RKO (cell line): ENCODE results near the gene ANKIB1.
A peak's percentile ranks its signal among the peaks of the same experiment; 100 is the strongest.
"Not testable (repeated sequence)": the region's sequence is repeated elsewhere in the genome, so short reads cannot be mapped to it uniquely, and the experiment has no call there.

ENCODE experiments used
- DNase-seq: peaks from one replicate; pipeline ENCODE4 v3.0.0-alpha.2; 2016; ENCODE audit warnings: low spot score

The ANKIB1 gene

DNA sequence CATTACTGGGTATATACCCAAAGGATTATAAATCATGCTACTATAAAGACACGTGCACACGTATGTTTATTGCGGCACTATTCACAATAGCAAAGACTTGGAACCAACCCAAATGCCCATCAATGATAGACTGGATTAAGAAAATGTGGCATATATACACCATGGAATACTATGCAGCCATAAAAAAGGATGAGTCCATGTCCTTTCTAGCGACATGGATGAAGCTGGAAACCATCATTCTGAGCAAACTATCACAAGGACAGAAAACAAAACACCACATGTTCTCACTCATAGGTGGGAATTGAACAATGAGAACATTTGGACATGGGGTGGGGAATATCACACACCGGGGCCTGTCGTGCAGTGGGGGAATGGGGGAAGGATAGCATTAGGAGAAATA, 164.4 kb downstream of the ANKIB1 start:
- not testable (repeated sequence) for DNase-seq

DNA sequence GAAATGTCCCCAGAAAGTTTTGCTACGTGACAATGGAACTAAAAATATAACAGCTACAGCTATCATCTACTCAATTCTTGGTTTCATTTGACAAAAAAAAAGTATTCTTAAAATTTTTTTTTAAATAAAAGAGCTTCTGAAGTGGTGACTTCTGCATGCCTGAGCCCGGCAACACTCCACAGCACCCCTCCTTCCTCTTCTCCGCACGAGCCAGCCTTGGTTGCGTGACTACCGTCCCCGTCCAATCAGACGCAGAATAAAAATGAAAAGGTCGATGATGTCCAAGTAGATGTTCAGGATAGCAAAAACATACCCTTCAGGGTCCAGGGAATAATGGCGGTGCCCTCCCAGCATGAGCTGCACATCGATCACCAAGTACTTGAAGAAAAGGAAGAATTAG, 167.0 kb downstream of the ANKIB1 start:
- no peak for DNase-seq

DNA sequence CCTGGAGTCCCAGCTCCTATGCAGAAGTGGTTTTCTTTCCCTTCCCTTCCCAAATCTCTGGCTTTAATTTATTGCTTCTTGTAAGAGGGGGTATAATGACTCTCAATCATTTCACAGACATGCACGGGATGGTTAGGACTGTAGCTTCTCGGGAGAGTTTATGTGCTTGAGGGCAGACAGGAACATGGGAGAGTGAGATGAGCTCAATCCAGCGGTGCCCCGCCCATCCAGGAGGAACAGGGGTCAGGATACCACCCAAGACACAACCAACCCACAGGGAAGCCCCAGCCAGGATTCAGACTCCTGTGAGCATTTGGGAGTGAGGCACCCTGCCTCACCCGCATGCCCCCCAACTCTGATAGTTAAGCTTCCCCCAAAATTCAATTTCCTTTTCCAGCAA, 167.8 kb downstream of the ANKIB1 start:
- DNase-seq = no peak

DNA sequence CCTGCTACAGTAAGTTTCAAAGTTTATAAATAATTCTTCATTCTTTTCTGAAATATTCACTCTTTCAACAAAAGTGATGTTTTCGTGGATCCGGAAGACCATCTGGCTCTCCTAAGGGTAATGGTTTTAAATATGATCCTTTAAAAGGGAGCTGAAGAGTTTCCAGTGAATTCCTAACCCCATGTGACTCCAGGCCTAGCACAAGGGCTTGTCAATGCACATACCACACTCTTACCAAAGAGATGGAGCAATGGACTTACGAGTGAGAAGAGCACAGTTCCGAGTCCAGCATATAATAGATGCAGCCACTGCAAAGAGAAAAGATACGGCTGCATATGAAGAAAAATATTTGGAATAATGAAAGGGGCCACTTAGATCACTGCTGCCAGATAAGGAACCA, 169.5 kb downstream of the ANKIB1 start:
- DNase-seq = no peak

DNA sequence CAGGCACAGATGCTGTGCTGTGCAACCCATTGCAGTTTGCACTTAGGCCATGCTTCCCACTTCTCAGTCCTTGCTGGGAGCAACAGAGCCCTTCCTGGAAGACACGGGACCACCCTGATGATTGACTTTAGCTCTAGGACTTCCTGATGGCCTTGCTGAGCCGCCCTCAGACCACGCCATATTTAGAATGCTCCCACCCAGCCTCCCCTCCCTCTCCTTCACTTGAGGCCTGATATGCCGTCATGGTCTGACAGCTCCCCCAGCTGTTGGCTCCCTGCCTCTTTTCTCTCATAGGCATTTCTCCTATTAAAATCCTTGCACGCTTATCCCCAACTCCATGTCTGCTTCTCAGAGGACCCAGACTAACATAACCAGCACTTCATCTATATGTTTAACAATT, 172.1 kb downstream of the ANKIB1 start:
- no peak for DNase-seq

DNA sequence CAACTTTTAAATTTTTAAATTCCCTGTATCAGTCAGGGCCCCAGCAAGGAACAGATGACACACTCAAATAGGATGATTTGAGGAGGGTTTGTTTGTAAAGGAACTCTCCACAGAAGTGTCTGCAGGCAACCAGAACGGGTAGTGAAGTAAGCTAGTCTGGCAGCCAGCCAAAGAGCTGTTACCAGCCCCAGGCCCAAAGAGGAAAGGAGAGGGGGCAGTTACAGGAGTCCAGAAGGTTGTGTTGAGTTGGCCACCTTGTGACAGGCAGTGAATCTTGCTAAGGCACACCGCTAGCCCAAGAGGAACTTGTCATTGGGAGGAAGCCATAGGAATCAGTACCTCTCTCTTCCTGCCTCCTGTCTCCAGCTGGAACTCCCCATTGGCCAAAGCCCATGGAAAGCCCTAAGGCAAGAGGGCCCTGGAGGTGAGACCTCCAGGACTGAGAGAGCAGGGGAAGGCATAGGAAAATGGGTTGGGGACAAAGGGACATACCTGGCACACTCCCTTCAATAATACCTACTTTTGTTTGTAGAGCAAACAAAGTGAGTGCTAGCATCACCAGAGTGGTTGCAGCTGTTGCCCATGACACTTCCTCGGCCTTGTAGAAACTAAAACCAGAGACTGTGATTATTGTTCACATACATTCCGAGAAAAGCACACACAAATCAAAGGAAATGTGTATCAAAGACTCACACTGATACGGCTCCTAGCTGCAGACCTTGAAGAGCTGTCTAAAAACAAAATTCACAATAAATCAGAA, 176.1 kb downstream of the ANKIB1 start:
- DNase-seq = no peak

DNA sequence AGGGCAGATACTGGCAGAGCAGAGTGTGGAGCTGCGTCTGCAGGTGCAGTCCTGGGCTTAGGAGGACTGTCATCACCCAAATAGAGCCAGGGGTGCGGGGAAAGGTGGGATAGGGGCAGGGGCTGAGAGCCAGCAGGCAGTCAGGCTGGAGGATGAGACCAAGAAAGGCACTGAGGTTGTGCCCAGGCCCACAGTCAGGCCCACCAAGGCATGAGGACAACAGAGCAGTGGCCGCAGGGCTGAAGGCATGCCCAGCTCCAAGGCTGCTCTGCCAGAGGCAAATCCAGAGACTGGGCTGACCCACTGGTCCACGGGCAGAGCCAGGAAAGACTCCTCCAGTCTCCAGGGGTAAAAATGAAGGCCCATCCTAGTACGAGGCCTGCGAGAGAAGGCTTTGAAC, 177.2 kb downstream of the ANKIB1 start:
- no peak for DNase-seq

DNA sequence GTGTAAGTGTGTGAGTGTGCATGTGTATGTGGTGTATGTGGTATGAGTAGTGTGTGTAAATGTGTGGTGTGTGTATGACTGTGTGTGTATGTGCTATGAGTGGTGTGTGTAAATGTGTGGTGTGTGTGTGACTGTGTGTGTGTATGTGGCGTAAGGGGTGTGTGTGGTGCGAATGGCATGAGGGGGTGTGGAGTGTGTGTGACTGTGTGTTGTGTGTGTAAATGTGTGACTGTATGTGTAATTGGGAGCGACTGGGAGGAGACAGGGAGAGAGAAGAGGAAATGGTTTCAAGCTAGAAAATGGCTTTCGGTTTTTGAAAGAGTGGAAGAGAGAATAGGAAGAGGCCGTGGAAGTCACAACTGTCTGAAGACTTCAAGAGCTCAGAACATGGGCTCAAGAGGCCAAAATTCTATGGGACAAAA, 177.9 kb downstream of the ANKIB1 start:
- no peak for DNase-seq

DNA sequence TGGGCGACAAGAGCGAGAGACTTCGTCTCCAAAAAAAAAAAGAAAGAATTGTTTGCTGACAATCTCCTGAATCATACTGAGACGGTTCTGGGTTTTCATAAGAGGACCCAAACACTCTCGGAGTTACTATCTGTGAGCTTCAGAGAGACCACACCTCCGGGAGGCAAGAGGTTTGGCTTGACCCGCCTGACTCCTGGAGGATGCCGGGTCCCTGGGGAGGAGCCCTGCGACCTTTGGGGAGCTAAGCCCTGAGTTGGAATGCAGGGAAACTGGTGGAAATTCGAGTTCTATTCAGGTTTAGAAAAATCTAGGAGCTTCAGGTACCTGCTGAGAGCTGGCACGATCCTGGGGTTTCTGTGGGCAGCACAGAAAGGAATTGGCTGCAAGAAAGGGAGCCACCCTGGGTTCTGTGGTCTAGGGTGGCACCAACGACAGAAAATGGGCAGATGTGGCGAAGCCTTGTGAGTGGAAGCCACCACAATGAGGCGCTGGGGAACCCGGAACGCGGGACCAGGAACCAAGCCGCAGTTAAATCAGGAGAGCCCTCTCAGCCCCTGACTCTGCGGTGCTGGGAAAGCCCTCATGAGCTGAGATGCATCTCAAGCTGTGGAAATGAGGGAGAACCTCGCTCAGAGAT, 179.7 kb downstream of the ANKIB1 start:
- no peak for DNase-seq

DNA sequence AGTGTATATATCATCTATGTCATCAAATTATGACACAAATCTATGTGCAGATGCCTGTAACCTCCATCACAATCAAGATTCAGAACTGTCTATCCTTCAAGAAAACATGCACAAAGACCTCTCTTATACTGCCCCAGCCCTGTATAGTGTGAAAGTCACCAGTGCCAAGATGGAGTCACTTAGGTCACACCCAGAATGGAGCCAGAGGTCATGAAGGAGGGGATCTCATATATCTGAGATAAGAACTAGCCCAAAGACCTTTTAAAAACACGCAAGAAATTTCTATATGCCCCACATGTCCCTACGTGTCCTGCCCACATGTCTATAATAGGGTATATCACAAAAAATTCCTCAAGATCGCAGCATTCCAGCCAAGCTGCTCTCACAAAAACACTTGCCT, 181.4 kb downstream of the ANKIB1 start:
- no peak for DNase-seq

DNA sequence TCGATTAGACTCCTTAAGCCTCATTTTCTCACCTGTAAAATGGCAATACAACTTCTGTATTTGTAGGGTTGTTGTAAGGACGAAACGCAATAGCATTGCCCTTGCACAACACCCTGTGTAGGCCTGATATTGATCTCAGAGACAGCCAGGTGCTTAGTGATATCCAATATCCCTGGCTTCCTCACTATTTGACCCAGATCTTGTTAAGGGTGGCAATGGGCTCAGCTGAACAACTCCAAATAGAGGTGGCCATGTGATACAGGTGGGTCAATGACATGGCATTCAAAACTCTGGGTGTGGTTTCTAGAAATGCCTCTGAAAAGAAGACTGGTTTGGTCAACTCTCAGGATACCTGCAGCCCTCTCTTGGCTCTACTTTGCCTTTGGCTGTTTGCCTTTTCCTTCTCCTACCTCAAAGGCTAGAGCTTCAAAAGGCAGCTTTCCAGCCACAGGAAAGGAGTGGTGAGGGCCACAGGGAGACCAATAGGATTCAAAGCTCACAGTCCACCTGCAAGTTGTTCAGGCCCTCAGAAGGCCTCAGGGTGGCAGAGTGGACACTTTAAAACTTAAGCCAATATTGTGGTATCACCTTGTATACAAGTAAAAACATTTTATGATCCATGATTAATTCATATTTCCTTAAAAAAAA, 186.6 kb downstream of the ANKIB1 start:
- DNase-seq = no peak

DNA sequence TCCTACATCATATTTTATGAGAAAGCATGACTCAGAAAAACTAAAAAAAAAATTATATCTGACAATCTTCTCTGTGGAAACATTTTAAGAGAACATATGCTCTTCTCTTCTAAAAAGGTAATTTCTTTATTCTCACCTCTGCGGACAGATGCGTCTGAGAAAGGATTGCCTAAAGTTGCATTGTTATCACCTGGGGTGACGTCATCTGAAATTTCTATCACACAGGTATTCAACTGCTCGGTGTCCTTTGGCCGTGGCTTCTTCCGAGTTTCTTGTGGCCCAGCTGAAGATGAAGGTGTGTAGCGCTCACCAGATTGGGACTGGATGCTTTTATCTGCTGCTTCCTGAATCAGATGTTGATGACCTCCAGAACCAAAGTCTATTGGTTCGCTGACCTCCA, 187.2 kb downstream of the ANKIB1 start:
- no peak for DNase-seq

DNA sequence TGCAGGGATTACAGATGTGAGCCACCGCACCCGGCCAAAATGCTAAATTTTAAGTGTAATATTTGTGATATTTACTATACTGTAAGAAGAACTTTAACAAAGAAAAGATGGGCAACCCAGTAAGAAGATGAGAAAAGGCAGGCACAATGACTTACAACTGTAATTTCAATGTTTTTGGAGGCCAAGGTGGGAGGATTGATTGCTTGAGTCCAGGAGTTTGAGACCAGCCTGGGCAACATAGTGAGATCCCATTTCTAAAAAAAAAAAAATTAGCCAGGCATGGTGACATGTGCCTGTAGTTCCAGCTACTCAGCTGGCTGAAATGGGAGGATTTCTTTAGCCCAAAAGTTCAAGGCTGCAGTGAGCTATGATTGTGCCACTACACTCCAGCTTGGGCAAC, 189.8 kb downstream of the ANKIB1 start:
- no peak for DNase-seq

DNA sequence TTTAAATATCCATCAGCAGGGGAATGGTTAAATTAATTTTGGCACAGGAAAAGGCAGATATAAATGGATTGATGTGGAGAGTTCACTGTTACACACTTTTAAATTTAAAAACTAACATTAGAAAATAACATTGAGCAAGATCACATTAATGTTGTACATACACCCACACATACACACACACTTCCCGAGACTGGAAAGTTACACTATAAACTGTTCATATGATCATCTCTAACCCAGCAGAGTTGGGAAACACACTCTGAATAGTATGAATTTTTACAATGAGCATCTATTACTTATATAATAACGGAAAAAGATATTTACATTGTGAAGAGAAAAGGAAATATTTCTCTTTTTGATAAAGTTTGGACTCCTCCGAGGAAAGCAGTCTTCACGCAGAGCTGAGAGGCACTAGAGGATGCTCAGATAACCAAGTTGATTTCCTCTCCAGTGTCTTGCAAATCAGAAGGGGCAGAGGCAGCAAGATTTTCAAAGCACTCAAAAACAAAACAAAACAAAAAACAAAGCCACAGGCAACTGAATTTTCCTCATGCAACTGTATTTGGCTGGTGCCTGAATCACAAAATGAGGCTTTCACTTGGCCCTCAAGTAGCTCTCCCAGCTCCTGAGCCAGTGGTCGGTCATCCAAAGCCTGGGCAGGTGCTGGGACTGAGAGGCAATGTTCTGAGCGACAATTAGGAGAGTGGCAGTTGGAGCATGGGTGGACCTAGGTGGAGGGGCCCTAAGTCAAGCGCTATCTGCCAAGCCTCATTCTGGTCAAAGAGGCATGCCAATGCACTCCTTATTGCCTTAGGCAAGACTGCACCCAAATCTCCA, 191.1 kb downstream of the ANKIB1 start:
- no peak for DNase-seq

DNA sequence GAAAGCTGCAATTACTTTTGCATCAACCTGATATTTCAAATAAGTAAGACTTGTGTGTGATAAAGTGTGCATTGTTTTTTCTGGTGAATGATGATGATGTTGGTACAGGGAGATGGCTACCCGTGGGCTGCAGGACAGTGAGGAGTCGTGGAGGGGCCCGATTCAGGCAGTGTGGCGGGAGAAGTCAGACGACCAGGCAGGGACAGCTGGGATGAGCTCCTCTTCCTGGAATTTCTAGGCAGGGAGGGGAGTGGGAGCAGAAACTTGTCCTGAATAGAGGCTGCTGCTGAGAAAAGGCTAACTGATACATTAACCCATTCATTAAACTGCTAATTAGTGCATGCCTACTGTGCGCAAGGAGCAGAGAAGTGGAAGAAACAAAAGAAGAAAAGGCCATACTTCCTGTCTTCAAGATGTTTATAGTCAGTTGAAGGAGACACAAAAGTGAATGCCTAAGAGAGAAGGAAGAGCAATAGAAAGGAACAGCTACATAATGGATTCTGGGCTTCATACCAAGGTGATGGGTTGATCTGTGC, 192.2 kb downstream of the ANKIB1 start:
- no peak for DNase-seq

DNA sequence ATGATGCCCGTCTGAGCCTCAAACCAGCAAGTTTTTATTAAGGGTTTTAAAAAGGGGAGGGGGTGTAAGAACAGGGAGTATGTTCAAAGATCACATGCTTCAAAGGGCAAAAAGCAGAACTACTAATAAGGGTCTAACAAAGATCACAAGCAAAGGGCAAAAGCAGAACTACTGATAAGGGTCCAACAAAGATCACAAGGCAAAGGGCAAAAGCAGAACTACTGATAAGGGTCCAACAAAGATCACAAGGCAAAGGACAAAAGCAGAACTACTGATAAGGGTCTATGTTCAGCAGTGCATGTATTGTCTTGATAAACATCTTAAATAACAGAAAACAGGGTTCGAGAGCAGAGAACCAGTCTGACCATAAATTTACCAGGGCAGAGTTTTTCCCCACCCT, 196.9 kb downstream of the ANKIB1 start:
- DNase-seq = not testable (repeated sequence)

DNA sequence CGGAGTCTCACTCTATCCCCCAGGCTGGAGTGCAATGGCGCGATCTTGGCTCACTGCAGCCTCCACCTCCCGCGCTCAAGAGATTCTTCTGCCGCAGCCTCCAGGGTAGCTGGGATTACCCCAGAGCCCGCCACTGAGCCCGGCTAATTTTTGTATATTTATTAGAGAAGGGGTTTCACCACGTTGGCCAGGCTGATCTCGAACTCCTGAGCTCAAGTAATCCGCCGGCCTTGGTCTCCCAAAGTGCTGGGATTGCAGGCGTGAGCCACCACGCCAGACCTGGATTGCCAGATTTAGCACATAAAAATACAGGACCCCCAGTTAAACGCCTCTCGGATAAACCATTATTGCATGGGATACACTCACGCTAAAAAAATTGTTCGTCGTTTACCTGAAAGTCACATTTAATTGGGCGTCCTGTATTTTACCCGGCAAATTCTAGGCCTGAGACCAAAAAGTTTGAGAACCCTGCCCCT, 201.1 kb downstream of the ANKIB1 start:
- no peak for DNase-seq

DNA sequence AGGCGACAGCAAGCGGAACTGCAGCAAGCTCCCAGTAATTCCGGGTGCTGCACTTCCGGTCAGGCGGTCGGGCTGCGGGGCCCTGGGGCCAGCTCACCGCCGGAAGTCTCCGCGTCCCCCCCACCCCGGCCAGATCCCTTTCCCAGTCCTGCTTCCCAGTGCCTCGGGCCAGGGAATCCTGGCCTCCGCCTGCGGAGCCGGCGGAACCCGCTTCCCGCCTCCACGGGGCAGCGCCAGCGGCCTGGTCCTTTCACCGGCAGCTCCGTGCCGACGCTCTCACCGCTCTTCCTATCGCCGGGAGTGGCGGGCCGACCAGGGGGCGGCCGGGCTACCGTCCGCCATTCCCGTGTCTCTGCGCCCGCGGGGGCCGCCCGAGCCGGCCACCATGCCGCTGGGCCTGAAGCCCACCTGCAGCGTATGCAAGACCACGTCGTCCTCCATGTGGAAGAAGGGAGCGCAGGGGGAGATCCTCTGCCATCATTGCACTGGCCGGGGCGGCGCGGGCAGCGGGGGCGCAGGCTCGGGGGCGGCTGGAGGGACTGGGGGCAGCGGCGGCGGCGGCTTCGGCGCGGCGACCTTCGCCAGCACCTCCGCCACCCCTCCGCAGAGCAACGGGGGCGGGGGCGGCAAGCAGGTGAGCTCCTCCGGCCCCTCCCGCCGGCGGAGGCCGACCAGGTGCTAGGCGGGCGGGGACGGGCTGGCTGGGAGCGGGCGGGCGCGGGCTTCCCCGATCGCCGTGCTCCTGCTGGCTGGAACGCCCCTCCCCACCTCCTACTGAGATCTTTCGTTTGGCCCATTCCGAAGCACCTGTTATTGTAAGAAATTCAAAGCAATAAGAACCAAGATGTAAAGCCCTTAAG, 201.8 kb downstream of the ANKIB1 start, which contains the start of gene GATAD1:
Gene GATAD1, plus strand, starts transcription at position 138 of the 860 bp plus-strand sequence. Its CDS starts 248 bp downstream, at position 386.
- DNase-seq = peak; percentile 98

DNA sequence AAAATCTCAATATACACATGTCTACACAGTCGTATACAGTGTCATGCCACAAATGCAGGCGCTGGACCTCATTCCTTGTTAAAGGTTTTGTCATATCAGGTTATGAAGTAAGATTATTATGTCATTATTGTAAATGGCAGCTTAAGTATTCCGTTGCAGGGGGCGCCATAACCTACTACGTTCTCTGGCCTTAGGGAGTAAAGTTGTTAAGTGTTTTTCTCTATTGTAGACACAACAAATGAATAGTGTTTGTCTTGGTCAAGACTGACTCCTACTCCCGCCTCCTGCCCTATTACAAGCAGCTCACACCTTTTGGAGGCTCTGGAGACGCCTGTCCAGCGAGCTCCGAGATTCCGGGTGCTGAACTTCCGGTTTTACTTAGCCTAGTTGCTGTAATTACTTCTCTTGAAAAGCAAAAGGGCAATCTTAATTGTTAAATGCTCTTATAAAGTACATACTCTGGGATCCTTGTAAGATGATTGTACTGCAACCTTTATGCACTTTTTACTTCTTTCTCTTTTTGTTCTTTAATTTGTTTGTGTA, 202.5 kb downstream of the ANKIB1 start:
- DNase-seq = peak; percentile 93
